ENCODE measurements around the gene EXOSC2. TPM values are rescaled to one million over a fixed set of nuclear protein-coding genes. Genes with fewer than 3 reads are reported as not detected.

EXOSC2 gene
- total and polyA plus RNA-seq, 2 of the 4 experiments (the other 2 are of a cell fraction), result 27.0 to 48.6 TPM

DNA sequence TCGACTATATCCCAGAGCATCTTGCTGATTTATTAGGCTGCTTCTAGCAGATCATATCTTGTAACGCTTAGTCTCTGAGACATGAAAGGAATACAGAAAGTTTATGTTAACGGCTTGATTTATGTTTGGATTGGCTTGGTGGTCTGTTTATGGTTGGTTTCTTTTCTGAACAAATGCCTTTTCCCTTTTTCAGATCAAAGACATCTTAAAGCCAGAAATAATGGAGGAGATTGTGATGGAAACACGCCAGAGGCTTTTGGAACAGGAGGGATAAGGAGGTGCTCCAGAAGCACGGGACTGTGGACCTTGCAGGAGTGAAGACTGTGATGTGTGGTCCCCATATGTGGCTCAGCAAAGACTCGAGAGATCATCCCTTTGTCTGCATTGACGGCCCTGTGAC lies 9.9 kb downstream of the EXOSC2 start:
- Histone ChIP-seq H3K27ac (ENCODE audit: insufficient read depth, low read length) (no peak overlapping the region), H4K20me1 (ENCODE audit: insufficient read depth, low read length) (peaks cover 38% of the 10 kb centered on the region), H3K4ac (ENCODE audit: low read depth, low read length) (no peak overlapping the region), H3K4me2 (ENCODE audit: low read depth, low read length) (no peak overlapping the region), H2AK5ac (ENCODE audit: low read depth, low read length) (no peak overlapping the region), H4K5ac (ENCODE audit: low read depth, low read length) (no peak overlapping the region), H3K18ac (ENCODE audit: low read depth, low read length) (no peak overlapping the region), H2BK20ac (ENCODE audit: low read depth, low read length) (0 out of 2 replicates have a peak overlapping the region, but pooled peaks have one; percentile 14), H3K9me3 (ENCODE audit: control insufficient read depth, insufficient read depth, low read length) (no peaks in the 10 kb centered on the region), H4K91ac (ENCODE audit: insufficient read depth, low read depth, low read length) (peak overlapping the region; percentile 20; the same call in 1 of the 2 replicates), H3K56ac (ENCODE audit: extremely low read depth, insufficient read depth, low read length) (no peak overlapping the region), H2AK9ac (replicated peaks; ENCODE audit: low read depth, low read length, poor library complexity) (no peak overlapping the region), H3K79me1 (ENCODE audit: low read depth in 1 of 2, low read length in 2 of 2) (peaks cover 18 to 53% of the 10 kb centered on the region in 2 experiments), H3K9me1 (ENCODE audit: insufficient read depth, low read length) (peaks cover 14% of the 10 kb centered on the region), H3K9ac (ENCODE audit: low read depth, low read length) (no peak overlapping the region), H3K14ac (replicated peaks; ENCODE audit: low read depth, low read length) (no peak overlapping the region), H3K4me1 (ENCODE audit: control insufficient read depth, insufficient read depth, low read length) (peaks cover 14% of the 10 kb centered on the region), H3K36me3 (ENCODE audit: control insufficient read depth, insufficient read depth, low read length) (peaks cover 26% of the 10 kb centered on the region), H3K23ac (ENCODE audit: low read depth, low read length) (peak overlapping the region; percentile 65; the same call in 1 of the 2 replicates), H2BK15ac (ENCODE audit: low read depth, low read length) (no peak overlapping the region), H3K27me3 (ENCODE audit: control insufficient read depth, insufficient read depth, low read length) (no peaks in the 10 kb centered on the region), H2BK120ac (ENCODE audit: low read depth, low read length) (no peak overlapping the region), H3K4me3 (ENCODE audit: insufficient read depth, low read depth, low read length) (no peak overlapping the region), H2BK5ac (ENCODE audit: low read depth, low read length, poor library complexity, severe bottlenecking) (no peak overlapping the region), H4K8ac (ENCODE audit: low read depth in 2 of 2, low read length in 2 of 2) (no peak overlapping the region), H2AFZ (replicated peaks; ENCODE audit: low read length, poor library complexity) (no peak overlapping the region)
- in situ Hi-C loops (cut with MboI; ENCODE audit: low sequenced_read_pairs), result loop anchor here (10.0 kb wide), 1 partner anchor 341 kb away; no protein-coding TSS in a partner anchor
- no peak for ATAC-seq (ENCODE audit: low read depth)
- POLR2A ChIA-PET (ENCODE audit: unreplicated experiment), result no interaction called here
- CTCF ChIA-PET, result no interaction called here
- intact Hi-C loops (cut with micrococcal nuclease), result loop anchor here (5.0 kb wide), 1 partner anchor 234 kb away; the partner anchor contains the start of gene FIBCD1
- whole genome bisulfite sequencing, 2 experiments (ENCODE audit: extremely low coverage in 2 of 2, insufficient read length in 1 of 2), result 51% methylated on average over 2 of the region's 7 CpGs; no CpG with 5 or more reads in 1 of the 2 experiments
- dilution Hi-C loops (cut with HindIII; ENCODE audit: low sequenced_read_pairs, unreplicated experiment), result no loop called here
- BruUV-seq (replicated peaks), result no TSS peak
- no peak for DNase-seq
- TF ChIP-seq BHLHE40 (IDR thresholded peaks at IDR 0.05; ENCODE audit: low read depth, low read length) (no peak), NFE2L2 (IDR thresholded peaks at IDR 0.05; ENCODE audit: low read depth, low read length) (no peak), RFX5 (IDR thresholded peaks at IDR 0.05; ENCODE audit: low read depth, low read length) (no peak), POLR2A (IDR thresholded peaks at IDR 0.05; ENCODE audit: low read depth, low read length) (no peak), CHD1 (IDR thresholded peaks at IDR 0.05; ENCODE audit: low read depth, low read length) (no peak), MAZ (IDR thresholded peaks at IDR 0.05; ENCODE audit: borderline replicate concordance, low read depth, low read length) (no peak), MAFK (IDR thresholded peaks at IDR 0.05; ENCODE audit: low read depth, low read length) (no peak)
- TF ChIP-seq, protein P1, sequence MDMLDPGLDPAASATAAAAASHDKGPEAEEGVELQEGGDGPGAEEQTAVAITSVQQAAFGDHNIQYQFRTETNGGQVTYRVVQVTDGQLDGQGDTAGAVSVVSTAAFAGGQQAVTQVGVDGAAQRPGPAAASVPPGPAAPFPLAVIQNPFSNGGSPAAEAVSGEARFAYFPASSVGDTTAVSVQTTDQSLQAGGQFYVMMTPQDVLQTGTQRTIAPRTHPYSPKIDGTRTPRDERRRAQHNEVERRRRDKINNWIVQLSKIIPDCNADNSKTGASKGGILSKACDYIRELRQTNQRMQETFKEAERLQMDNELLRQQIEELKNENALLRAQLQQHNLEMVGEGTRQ (IDR thresholded peaks at IDR 0.05; ENCODE audit: low read depth, low read length), result no peak
- TF ChIP-seq, protein P2, sequence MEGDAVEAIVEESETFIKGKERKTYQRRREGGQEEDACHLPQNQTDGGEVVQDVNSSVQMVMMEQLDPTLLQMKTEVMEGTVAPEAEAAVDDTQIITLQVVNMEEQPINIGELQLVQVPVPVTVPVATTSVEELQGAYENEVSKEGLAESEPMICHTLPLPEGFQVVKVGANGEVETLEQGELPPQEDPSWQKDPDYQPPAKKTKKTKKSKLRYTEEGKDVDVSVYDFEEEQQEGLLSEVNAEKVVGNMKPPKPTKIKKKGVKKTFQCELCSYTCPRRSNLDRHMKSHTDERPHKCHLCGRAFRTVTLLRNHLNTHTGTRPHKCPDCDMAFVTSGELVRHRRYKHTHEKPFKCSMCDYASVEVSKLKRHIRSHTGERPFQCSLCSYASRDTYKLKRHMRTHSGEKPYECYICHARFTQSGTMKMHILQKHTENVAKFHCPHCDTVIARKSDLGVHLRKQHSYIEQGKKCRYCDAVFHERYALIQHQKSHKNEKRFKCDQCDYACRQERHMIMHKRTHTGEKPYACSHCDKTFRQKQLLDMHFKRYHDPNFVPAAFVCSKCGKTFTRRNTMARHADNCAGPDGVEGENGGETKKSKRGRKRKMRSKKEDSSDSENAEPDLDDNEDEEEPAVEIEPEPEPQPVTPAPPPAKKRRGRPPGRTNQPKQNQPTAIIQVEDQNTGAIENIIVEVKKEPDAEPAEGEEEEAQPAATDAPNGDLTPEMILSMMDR (conservative IDR thresholded peaks at IDR 0.05; ENCODE audit: low read depth, low read length), result no peak
